ENCODE results near the gene AP3D1. TPM values are rescaled to one million over a fixed set of nuclear protein-coding genes. Genes with fewer than 3 reads are reported as not detected.

Gene AP3D1
- total RNA-seq, 4 donors from 2014 or later = 71.0 to 139 (median 99.0) TPM

DNA sequence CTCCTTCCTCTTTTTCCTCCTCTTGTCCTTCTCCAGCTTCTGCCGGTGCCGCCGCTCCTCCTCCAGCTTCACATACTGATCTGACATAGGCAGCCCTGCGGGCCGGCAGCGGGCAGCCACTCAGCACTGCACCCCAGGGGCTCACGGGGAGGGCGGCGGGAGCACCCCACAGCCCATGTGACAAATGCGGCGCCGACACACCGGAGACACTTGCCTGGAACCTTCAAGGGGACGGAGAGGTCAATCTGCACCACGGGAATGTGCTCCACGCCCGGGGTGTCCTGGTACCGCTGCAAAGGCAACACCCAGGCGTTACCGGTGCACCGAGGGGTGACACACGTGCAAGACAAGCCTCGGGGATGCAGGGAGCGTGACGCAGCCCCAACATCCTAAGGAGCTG lies 36.0 kb downstream of the AP3D1 start:
- no peak overlapping the region for H3K27ac ChIP-seq
- in situ Hi-C loops (cut with MboI; ENCODE audit: low sequenced_read_pairs in 4 of 4) = no loop called here
- peaks cover 0 to 99% of the 10 kb centered on the region in 2 donors for H3K36me3 ChIP-seq
- intact Hi-C loops (cut with DNase I; ENCODE audit: low total_unique reads) = no loop called here
- H3K9me3 ChIP-seq = no peaks in the 10 kb centered on the region
- no peak for ATAC-seq
- TF ChIP-seq, protein P1, sequence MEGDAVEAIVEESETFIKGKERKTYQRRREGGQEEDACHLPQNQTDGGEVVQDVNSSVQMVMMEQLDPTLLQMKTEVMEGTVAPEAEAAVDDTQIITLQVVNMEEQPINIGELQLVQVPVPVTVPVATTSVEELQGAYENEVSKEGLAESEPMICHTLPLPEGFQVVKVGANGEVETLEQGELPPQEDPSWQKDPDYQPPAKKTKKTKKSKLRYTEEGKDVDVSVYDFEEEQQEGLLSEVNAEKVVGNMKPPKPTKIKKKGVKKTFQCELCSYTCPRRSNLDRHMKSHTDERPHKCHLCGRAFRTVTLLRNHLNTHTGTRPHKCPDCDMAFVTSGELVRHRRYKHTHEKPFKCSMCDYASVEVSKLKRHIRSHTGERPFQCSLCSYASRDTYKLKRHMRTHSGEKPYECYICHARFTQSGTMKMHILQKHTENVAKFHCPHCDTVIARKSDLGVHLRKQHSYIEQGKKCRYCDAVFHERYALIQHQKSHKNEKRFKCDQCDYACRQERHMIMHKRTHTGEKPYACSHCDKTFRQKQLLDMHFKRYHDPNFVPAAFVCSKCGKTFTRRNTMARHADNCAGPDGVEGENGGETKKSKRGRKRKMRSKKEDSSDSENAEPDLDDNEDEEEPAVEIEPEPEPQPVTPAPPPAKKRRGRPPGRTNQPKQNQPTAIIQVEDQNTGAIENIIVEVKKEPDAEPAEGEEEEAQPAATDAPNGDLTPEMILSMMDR (IDR thresholded peaks at IDR 0.05 in 4 of 5, conservative IDR thresholded peaks at IDR 0.05 in 1 of 5) = no peak
- no peak for TF ChIP-seq POLR2A (IDR thresholded peaks at IDR 0.05)
- no peaks in the 10 kb centered on the region for H3K27me3 ChIP-seq
- DNase-seq = no peak
- H3K4me3 ChIP-seq = no peak overlapping the region
- no peaks in the 10 kb centered on the region for H3K4me1 ChIP-seq

DNA sequence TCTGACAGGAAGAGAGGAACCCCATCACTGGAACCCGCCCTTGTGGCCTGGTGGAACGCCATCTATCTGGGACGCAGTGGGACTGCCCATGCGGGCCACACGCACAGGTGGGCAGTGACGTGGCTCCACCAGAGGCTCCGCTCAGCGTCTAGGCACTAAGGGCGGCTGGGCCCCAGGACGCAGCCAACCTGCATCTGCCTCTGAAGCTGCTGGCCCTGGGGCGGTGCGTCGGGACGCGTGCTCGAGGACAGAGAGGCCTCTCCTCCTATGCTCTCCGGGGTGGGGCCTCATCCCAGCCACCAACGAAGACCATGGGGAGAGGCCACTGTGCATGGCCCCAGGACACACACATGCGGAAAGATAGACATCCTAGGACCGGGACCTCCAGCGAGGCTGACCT lies 36.5 kb downstream of the AP3D1 start:
- in situ Hi-C loops (cut with MboI; ENCODE audit: low sequenced_read_pairs in 4 of 4) = no loop called here
- TF ChIP-seq, protein P1 (IDR thresholded peaks at IDR 0.05 in 4 of 5, conservative IDR thresholded peaks at IDR 0.05 in 1 of 5) = no peak
- no peak for TF ChIP-seq POLR2A (IDR thresholded peaks at IDR 0.05)

DNA sequence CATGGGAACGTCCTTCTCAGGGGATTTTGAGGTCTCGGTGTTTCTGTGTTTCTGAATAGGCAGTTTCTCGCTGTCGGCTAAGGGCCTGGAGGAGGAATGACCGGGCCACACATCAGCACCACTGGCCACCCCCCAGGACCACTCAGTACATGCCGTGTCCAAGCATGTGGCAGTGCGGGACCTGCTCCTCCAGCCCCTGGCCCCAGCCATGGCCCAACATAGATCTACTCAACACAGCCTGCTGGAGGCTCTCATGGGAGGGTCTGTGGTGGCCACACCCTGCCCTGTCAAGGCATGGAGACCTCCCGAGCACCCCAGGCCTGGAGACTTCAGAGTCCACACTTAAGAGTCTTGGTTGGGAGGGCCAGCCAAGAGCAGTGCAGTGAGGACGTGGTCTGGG lies 37.1 kb downstream of the AP3D1 start:
- TF ChIP-seq, protein P1 (IDR thresholded peaks at IDR 0.05 in 4 of 5, conservative IDR thresholded peaks at IDR 0.05 in 1 of 5) = no peak
- TF ChIP-seq POLR2A (IDR thresholded peaks at IDR 0.05) = no peak
- intact Hi-C loops (cut with DNase I; ENCODE audit: low total_unique reads) = no loop called here
- DNase-seq (no peak), ATAC-seq (no peak)
- in situ Hi-C loops (cut with MboI; ENCODE audit: low sequenced_read_pairs in 4 of 4) = no loop called here
- no peak overlapping the region for H3K27ac ChIP-seq
- H3K36me3 ChIP-seq = peaks cover 0 to 100% of the 10 kb centered on the region in 2 donors
- H3K4me3 ChIP-seq = no peak overlapping the region
- no peaks in the 10 kb centered on the region for H3K9me3 ChIP-seq
- H3K27me3 ChIP-seq = no peaks in the 10 kb centered on the region
- H3K4me1 ChIP-seq = no peaks in the 10 kb centered on the region

More for the DNA sequence above, 36.5 kb downstream of the AP3D1 start:
- DNase-seq (no peak), ATAC-seq (no peak)
- no peak overlapping the region for H3K4me3 ChIP-seq
- intact Hi-C loops (cut with DNase I; ENCODE audit: low total_unique reads) = no loop called here
- no peaks in the 10 kb centered on the region for H3K4me1 ChIP-seq
- no peaks in the 10 kb centered on the region for H3K9me3 ChIP-seq
- H3K27me3 ChIP-seq = no peaks in the 10 kb centered on the region
- peaks cover 0 to 99% of the 10 kb centered on the region in 2 donors for H3K36me3 ChIP-seq
- H3K27ac ChIP-seq = no peak overlapping the region

DNA sequence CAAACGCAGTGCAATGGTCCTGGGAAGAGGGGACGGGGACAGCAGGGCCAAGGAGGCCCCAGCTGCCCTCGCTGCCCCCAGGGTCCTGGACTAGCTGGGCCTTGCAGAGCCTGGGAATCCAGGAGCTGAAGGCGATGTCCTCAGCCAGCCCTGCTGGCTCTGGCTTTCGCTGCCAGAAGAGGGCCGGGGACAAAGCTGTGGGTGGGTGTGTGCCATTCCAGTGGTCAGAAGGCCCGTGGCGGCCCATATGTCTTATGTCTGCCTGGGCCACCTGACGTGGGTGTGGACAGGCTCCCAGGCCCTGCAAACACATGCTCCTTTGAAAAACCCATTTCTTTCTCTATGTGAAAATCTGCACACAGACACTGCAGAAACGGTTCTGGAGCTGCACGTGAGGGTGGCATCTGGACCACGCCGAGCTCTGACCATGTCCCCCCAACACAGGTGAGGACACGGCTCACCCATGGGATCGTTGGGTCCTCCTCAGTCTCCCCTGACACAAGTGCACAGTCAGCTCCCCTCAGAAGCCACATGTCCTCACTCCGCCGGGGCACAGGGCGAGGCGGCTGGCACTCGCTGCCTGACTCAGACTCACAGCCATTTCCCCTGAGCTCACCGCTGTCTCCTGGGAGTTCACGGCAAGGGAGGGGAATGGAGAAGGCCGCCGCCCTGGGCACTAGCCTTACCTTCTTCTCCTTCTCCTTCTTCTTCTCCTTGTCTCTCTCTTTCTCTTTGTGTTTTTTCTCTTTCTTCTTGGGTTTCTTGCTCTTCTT lies 37.7 kb downstream of the AP3D1 start:
- Histone ChIP-seq H3K4me3 (no peak overlapping the region), H3K27ac (no peak overlapping the region), H3K4me1 (no peaks in the 10 kb centered on the region), H3K9me3 (no peaks in the 10 kb centered on the region), H3K36me3 (peaks cover 0 to 100% of the 10 kb centered on the region in 2 donors), H3K27me3 (no peaks in the 10 kb centered on the region)
- intact Hi-C loops (cut with DNase I; ENCODE audit: low total_unique reads) = no loop called here
- DNase-seq (no peak), ATAC-seq (peak in 1 of 2 donors; percentile 18)
- in situ Hi-C loops (cut with MboI; ENCODE audit: low sequenced_read_pairs in 4 of 4) = no loop called here
- TF ChIP-seq, protein P1 (IDR thresholded peaks at IDR 0.05 in 4 of 5, conservative IDR thresholded peaks at IDR 0.05 in 1 of 5) = no peak
- no peak for TF ChIP-seq POLR2A (IDR thresholded peaks at IDR 0.05)
